Mucosa of rectum (tissue), 2 donors: ENCODE measurements around the gene SIRPD.
"Not testable (repeated sequence)": the region's sequence is repeated elsewhere in the genome, so short reads cannot be mapped to it uniquely, and the experiment has no call there.

Source experiments
- H3K27ac ChIP-seq, 2 donors: one replicate each; pipeline ENCODE4 v1.7.0; 2013; ENCODE audit warnings: inconsistent platforms in 2 of 2, low read depth in 2 of 2, low read length in 2 of 2
- H3K27me3 ChIP-seq, 2 donors: one replicate each; pipeline ENCODE4 v1.7.0; 2013; ENCODE audit warnings: low read length in 2 of 2; ENCODE audit not compliant: control insufficient read depth in 2 of 2, insufficient read depth in 2 of 2
- H3K36me3 ChIP-seq, 2 donors: one replicate each; pipeline ENCODE4 v1.7.0; 2013; ENCODE audit warnings: low read length in 2 of 2; ENCODE audit not compliant: control insufficient read depth in 2 of 2, insufficient read depth in 2 of 2
- H3K4me1 ChIP-seq, 2 donors: one replicate each; pipeline ENCODE4 v1.7.0; 2013; ENCODE audit warnings: low read length in 2 of 2, mild to moderate bottlenecking in 1 of 2; ENCODE audit not compliant: control insufficient read depth in 2 of 2, insufficient read depth in 2 of 2
- H3K4me3 ChIP-seq, 2 donors: one replicate each; pipeline ENCODE4 v1.7.0; 2013; ENCODE audit warnings: low read length in 2 of 2
- H3K9ac ChIP-seq, 2 donors: one replicate each; pipeline ENCODE4 v1.7.0; 2013; ENCODE audit warnings: low read length in 2 of 2, low read depth in 1 of 2, mild to moderate bottlenecking in 1 of 2
- H3K9me3 ChIP-seq, 2 donors: one replicate each; pipeline ENCODE4 v1.7.0; 2013; ENCODE audit warnings: low read length in 2 of 2; ENCODE audit not compliant: control insufficient read depth in 2 of 2
- donor health status: healthy.
- donor health status: Normal muscosa, but diverticular disease.

The SIRPD gene

GRCh38 chr20:1557605-1558004, at the start of gene SIRPD:
TSS of gene SIRPD (minus strand) at chr20:1557705. CDS start at chr20:1557653, 52 bp downstream.
- Histone ChIP-seq H3K27ac (no peak within 1 kb of the TSS), H3K4me3 (no peak within 1 kb of the TSS), H3K36me3 (no peaks in the 10 kb centered on the region), H3K9me3 (no peaks in the 10 kb centered on the region), H3K9ac (no peak within 1 kb of the TSS), H3K27me3 (no peaks in the 10 kb centered on the region), H3K4me1 (no peaks in the 10 kb centered on the region)

GRCh38 chr20:1600736-1601135, 43.2 kb upstream of the SIRPD start:
- H3K4me1 ChIP-seq, result no peaks in the 10 kb centered on the region
- H3K27ac ChIP-seq, result no peak overlapping the region
- H3K9me3 ChIP-seq, result no peaks in the 10 kb centered on the region
- no peak overlapping the region for H3K4me3 ChIP-seq
- H3K36me3 ChIP-seq, result no peaks in the 10 kb centered on the region
- no peaks in the 10 kb centered on the region for H3K27me3 ChIP-seq
- H3K9ac ChIP-seq, result no peak overlapping the region

- Histone ChIP-seq H3K27ac (no peak overlapping the region), H3K4me3 (no peak overlapping the region), H3K9me3 (no peaks in the 10 kb centered on the region), H3K4me1 (no peaks in the 10 kb centered on the region), H3K27me3 (no peaks in the 10 kb centered on the region), H3K36me3 (no peaks in the 10 kb centered on the region), H3K9ac (no peak overlapping the region)
These were observed 37.8 kb upstream of the SIRPD start for GRCh38 chr20:1595333-1595732.

GRCh38 chr20:1588533-1589460, 31.3 kb upstream of the SIRPD start:
- H3K27me3 ChIP-seq, result no peaks in the 10 kb centered on the region
- no peak overlapping the region for H3K27ac ChIP-seq
- H3K9me3 ChIP-seq, result no peaks in the 10 kb centered on the region
- H3K4me3 ChIP-seq, result no peak overlapping the region
- no peaks in the 10 kb centered on the region for H3K4me1 ChIP-seq
- H3K9ac ChIP-seq, result no peak overlapping the region
- no peaks in the 10 kb centered on the region for H3K36me3 ChIP-seq

GRCh38 chr20:1587781-1588532, 30.5 kb upstream of the SIRPD start:
- no peak overlapping the region for H3K4me3 ChIP-seq
- no peak overlapping the region for H3K9ac ChIP-seq
- H3K27me3 ChIP-seq, result no peaks in the 10 kb centered on the region
- H3K36me3 ChIP-seq, result no peaks in the 10 kb centered on the region
- no peaks in the 10 kb centered on the region for H3K4me1 ChIP-seq
- H3K9me3 ChIP-seq, result no peaks in the 10 kb centered on the region
- no peak overlapping the region for H3K27ac ChIP-seq

- Histone ChIP-seq H3K27ac (no peak overlapping the region), H3K9me3 (no peaks in the 10 kb centered on the region), H3K4me3 (no peak overlapping the region), H3K27me3 (no peaks in the 10 kb centered on the region), H3K4me1 (no peaks in the 10 kb centered on the region), H3K9ac (no peak overlapping the region), H3K36me3 (no peaks in the 10 kb centered on the region)
These were observed 22.0 kb upstream of the SIRPD start for GRCh38 chr20:1579488-1579887.

- Histone ChIP-seq H3K9ac (no peak overlapping the region), H3K27me3 (no peaks in the 10 kb centered on the region), H3K27ac (no peak overlapping the region), H3K36me3 (no peaks in the 10 kb centered on the region), H3K9me3 (no peaks in the 10 kb centered on the region), H3K4me1 (no peaks in the 10 kb centered on the region), H3K4me3 (no peak overlapping the region)
These were observed 20.4 kb upstream of the SIRPD start for GRCh38 chr20:1577906-1578305.

- not testable (repeated sequence) for H3K9ac ChIP-seq, H3K27me3 ChIP-seq, H3K9me3 ChIP-seq, H3K36me3 ChIP-seq, H3K4me3 ChIP-seq, H3K4me1 ChIP-seq, H3K27ac ChIP-seq
These were observed 19.8 kb upstream of the SIRPD start for GRCh38 chr20:1577313-1577712.

- H3K4me1 ChIP-seq, result no peaks in the 10 kb centered on the region
- H3K9me3 ChIP-seq, result no peaks in the 10 kb centered on the region
- H3K27ac ChIP-seq, result no peak overlapping the region
- no peak overlapping the region for H3K4me3 ChIP-seq
- no peaks in the 10 kb centered on the region for H3K27me3 ChIP-seq
- H3K36me3 ChIP-seq, result no peaks in the 10 kb centered on the region
- H3K9ac ChIP-seq, result no peak overlapping the region
These were observed 19.1 kb upstream of the SIRPD start for GRCh38 chr20:1576641-1577040.

- H3K9ac ChIP-seq, H3K4me3 ChIP-seq, H3K27me3 ChIP-seq, H3K4me1 ChIP-seq, H3K36me3 ChIP-seq, H3K27ac ChIP-seq, H3K9me3 ChIP-seq: not testable (repeated sequence)
These were observed 18.5 kb upstream of the SIRPD start for GRCh38 chr20:1576003-1576402.
